ENCODE measurements around the gene CYB5R3. TPM values are rescaled to one million over a fixed set of nuclear protein-coding genes. Genes with fewer than 3 reads are reported as not detected.

The CYB5R3 gene
- total RNA-seq, 1 experiment from 2014 or later = 106 TPM

GRCh38 chr22:42604403-42604802, 44.8 kb downstream of the CYB5R3 start:
- Histone ChIP-seq H3K9me2 (ENCODE audit: insufficient read depth) (no peaks in the 10 kb centered on the region), H3K4me1 (replicated peaks; ENCODE audit: insufficient read depth) (peaks cover 10% of the 10 kb centered on the region), H4K20me1 (ENCODE audit: insufficient read depth) (peaks cover 65% of the 10 kb centered on the region), H3K4me2 (no peak overlapping the region), H3K9me3 (ENCODE audit: insufficient read depth, low read depth) (no peaks in the 10 kb centered on the region), H3K27ac (no peak overlapping the region), H3K4me3 (no peak overlapping the region), H2AFZ (no peak overlapping the region), H3K27me3 (ENCODE audit: insufficient read depth, low read depth) (no peaks in the 10 kb centered on the region), H3K36me3 (ENCODE audit: low read depth) (peaks cover 43% of the 10 kb centered on the region), H3K79me2 (ENCODE audit: low read depth) (peaks cover 73% of the 10 kb centered on the region), H3F3A (ENCODE audit: insufficient read depth, low read depth) (peaks cover 14% of the 10 kb centered on the region; the same call in 1 of the 2 replicates)
- intact Hi-C loops (cut with micrococcal nuclease; ENCODE audit: unreplicated experiment) = no loop called here
- no peak for DNase-seq
- BruUV-seq (replicated peaks) = no TSS peak
- ChIA-PET POLR2A (ENCODE audit: unreplicated experiment) (no interaction called here), CTCF (no interaction called here)
- no peak for TF ChIP-seq EZH2 (IDR thresholded peaks at IDR 0.05; ENCODE audit: low read depth)
- TF ChIP-seq, protein P1, sequence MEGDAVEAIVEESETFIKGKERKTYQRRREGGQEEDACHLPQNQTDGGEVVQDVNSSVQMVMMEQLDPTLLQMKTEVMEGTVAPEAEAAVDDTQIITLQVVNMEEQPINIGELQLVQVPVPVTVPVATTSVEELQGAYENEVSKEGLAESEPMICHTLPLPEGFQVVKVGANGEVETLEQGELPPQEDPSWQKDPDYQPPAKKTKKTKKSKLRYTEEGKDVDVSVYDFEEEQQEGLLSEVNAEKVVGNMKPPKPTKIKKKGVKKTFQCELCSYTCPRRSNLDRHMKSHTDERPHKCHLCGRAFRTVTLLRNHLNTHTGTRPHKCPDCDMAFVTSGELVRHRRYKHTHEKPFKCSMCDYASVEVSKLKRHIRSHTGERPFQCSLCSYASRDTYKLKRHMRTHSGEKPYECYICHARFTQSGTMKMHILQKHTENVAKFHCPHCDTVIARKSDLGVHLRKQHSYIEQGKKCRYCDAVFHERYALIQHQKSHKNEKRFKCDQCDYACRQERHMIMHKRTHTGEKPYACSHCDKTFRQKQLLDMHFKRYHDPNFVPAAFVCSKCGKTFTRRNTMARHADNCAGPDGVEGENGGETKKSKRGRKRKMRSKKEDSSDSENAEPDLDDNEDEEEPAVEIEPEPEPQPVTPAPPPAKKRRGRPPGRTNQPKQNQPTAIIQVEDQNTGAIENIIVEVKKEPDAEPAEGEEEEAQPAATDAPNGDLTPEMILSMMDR (conservative IDR thresholded peaks at IDR 0.05) = no peak

- no peak for DNase-seq
- Histone ChIP-seq H2AFZ (no peak overlapping the region), H3K27ac (no peak overlapping the region), H3K4me3 (no peak overlapping the region), H3K36me3 (ENCODE audit: low read depth) (peaks cover 52% of the 10 kb centered on the region), H3K9me3 (ENCODE audit: insufficient read depth, low read depth) (no peaks in the 10 kb centered on the region), H3K27me3 (ENCODE audit: insufficient read depth, low read depth) (no peaks in the 10 kb centered on the region), H3K4me1 (replicated peaks; ENCODE audit: insufficient read depth) (no peaks in the 10 kb centered on the region), H3K79me2 (ENCODE audit: low read depth) (peaks cover 63% of the 10 kb centered on the region), H3K9me2 (ENCODE audit: insufficient read depth) (no peaks in the 10 kb centered on the region), H3K4me2 (no peak overlapping the region), H3F3A (ENCODE audit: insufficient read depth, low read depth) (peaks cover 6% of the 10 kb centered on the region; the same call in 1 of the 2 replicates), H4K20me1 (ENCODE audit: insufficient read depth) (peaks cover 55% of the 10 kb centered on the region)
- ChIA-PET POLR2A (ENCODE audit: unreplicated experiment) (no interaction called here), CTCF (no interaction called here)
- intact Hi-C loops (cut with micrococcal nuclease; ENCODE audit: unreplicated experiment) = no loop called here
- no TSS peak for BruUV-seq (replicated peaks)
- TF ChIP-seq, protein P1 (conservative IDR thresholded peaks at IDR 0.05) = no peak
Observed at GRCh38 chr22:42603427-42603826, 45.8 kb downstream of the CYB5R3 start.

- H4K20me1 ChIP-seq (ENCODE audit: insufficient read depth) = peaks cover 54% of the 10 kb centered on the region
- intact Hi-C loops (cut with micrococcal nuclease; ENCODE audit: unreplicated experiment) = no loop called here
- H3K9me2 ChIP-seq (ENCODE audit: insufficient read depth) = no peaks in the 10 kb centered on the region
- no peaks in the 10 kb centered on the region for H3K4me1 ChIP-seq (replicated peaks; ENCODE audit: insufficient read depth)
- H3K27me3 ChIP-seq (ENCODE audit: insufficient read depth, low read depth) = no peaks in the 10 kb centered on the region
- no peak overlapping the region for H3K27ac ChIP-seq
- peaks cover 5% of the 10 kb centered on the region; the same call in 1 of the 2 replicates for H3F3A ChIP-seq (ENCODE audit: insufficient read depth, low read depth)
- TF ChIP-seq, protein P1 (conservative IDR thresholded peaks at IDR 0.05) = no peak
- no peak for TF ChIP-seq EZH2 (IDR thresholded peaks at IDR 0.05; ENCODE audit: low read depth)
- no peak for DNase-seq
- CTCF ChIA-PET = no interaction called here
- H3K79me2 ChIP-seq (ENCODE audit: low read depth) = peaks cover 54% of the 10 kb centered on the region
- H3K4me3 ChIP-seq = no peak overlapping the region
- no peaks in the 10 kb centered on the region for H3K9me3 ChIP-seq (ENCODE audit: insufficient read depth, low read depth)
- H3K4me2 ChIP-seq = no peak overlapping the region
- POLR2A ChIA-PET (ENCODE audit: unreplicated experiment) = no interaction called here
- H2AFZ ChIP-seq = no peak overlapping the region
- peaks cover 52% of the 10 kb centered on the region for H3K36me3 ChIP-seq (ENCODE audit: low read depth)
- no TSS peak for BruUV-seq (replicated peaks)
Observed at GRCh38 chr22:42602470-42602869, 46.7 kb downstream of the CYB5R3 start.

Measured in PC-9 (cell line).